ENCODE measurements around the gene STIM2. TPM values are rescaled to one million over a fixed set of nuclear protein-coding genes. Genes with fewer than 3 reads are reported as not detected.
"Not testable (repeated sequence)": the region's sequence is repeated elsewhere in the genome, so short reads cannot be mapped to it uniquely, and the experiment has no call there.

Gene STIM2
- total RNA-seq, 2 donors from 2014 or later = 20.7 to 30.3 TPM

GRCh38 chr4:26892480-26893150 is 32.0 kb downstream of the STIM2 start:
- Histone ChIP-seq H3K9me3 (no peaks in the 10 kb centered on the region), H3K36me3 (no peaks in the 10 kb centered on the region), H3K9ac (ENCODE audit: low read depth in 2 of 2, low read length in 2 of 2) (no peak overlapping the region), H3K27me3 (no peaks in the 10 kb centered on the region), H3K4me1 (no peaks in the 10 kb centered on the region), H3K27ac (no peak overlapping the region), H3K4me3 (no peak overlapping the region)
- TF ChIP-seq CTCF (IDR thresholded peaks at IDR 0.05) = no peak
- intact Hi-C loops (cut with DNase I) = no loop called here
- no peak for DNase-seq

GRCh38 chr4:26893491-26893890 is 32.9 kb downstream of the STIM2 start:
- no peaks in the 10 kb centered on the region for H3K9me3 ChIP-seq
- no peaks in the 10 kb centered on the region for H3K4me1 ChIP-seq
- no peak for DNase-seq
- no peak overlapping the region for H3K4me3 ChIP-seq
- intact Hi-C loops (cut with DNase I) = no loop called here
- no peak overlapping the region for H3K9ac ChIP-seq (ENCODE audit: low read depth in 2 of 2, low read length in 2 of 2)
- no peak overlapping the region for H3K27ac ChIP-seq
- TF ChIP-seq CTCF (IDR thresholded peaks at IDR 0.05) = no peak
- H3K36me3 ChIP-seq = no peaks in the 10 kb centered on the region
- H3K27me3 ChIP-seq = no peaks in the 10 kb centered on the region

GRCh38 chr4:26894881-26895280 is 34.2 kb downstream of the STIM2 start:
- H3K27me3 ChIP-seq; H3K4me1 ChIP-seq; H3K4me3 ChIP-seq; H3K27ac ChIP-seq; H3K9me3 ChIP-seq; H3K36me3 ChIP-seq; H3K9ac ChIP-seq (ENCODE audit: low read depth in 2 of 2, low read length in 2 of 2); intact Hi-C loops (cut with DNase I); DNase-seq: not testable (repeated sequence)

GRCh38 chr4:26896636-26897035 is 36.0 kb downstream of the STIM2 start:
- intact Hi-C loops (cut with DNase I) = no loop called here
- no peak overlapping the region for H3K4me3 ChIP-seq
- H3K4me1 ChIP-seq = no peaks in the 10 kb centered on the region
- TF ChIP-seq CTCF (IDR thresholded peaks at IDR 0.05) = no peak
- H3K9me3 ChIP-seq = no peaks in the 10 kb centered on the region
- H3K9ac ChIP-seq (ENCODE audit: low read depth in 2 of 2, low read length in 2 of 2) = no peak overlapping the region
- DNase-seq = no peak
- no peak overlapping the region for H3K27ac ChIP-seq
- no peaks in the 10 kb centered on the region for H3K27me3 ChIP-seq
- H3K36me3 ChIP-seq = no peaks in the 10 kb centered on the region

- Histone ChIP-seq H3K9ac (ENCODE audit: low read depth in 2 of 2, low read length in 2 of 2) (no peak overlapping the region), H3K4me3 (no peak overlapping the region), H3K27me3 (no peaks in the 10 kb centered on the region), H3K4me1 (no peaks in the 10 kb centered on the region), H3K27ac (no peak overlapping the region), H3K36me3 (no peaks in the 10 kb centered on the region), H3K9me3 (no peaks in the 10 kb centered on the region)
- no peak for DNase-seq
- TF ChIP-seq CTCF (IDR thresholded peaks at IDR 0.05) = no peak
- intact Hi-C loops (cut with DNase I) = no loop called here
Measured at GRCh38 chr4:26899991-26900390, 39.4 kb downstream of the STIM2 start.

GRCh38 chr4:26900765-26901164 is 40.1 kb downstream of the STIM2 start:
- H3K36me3 ChIP-seq = no peaks in the 10 kb centered on the region
- H3K27ac ChIP-seq = no peak overlapping the region
- H3K27me3 ChIP-seq = no peaks in the 10 kb centered on the region
- H3K4me1 ChIP-seq = no peaks in the 10 kb centered on the region
- no peak overlapping the region for H3K9ac ChIP-seq (ENCODE audit: low read depth in 2 of 2, low read length in 2 of 2)
- DNase-seq = no peak
- intact Hi-C loops (cut with DNase I) = no loop called here
- no peaks in the 10 kb centered on the region for H3K9me3 ChIP-seq
- no peak for TF ChIP-seq CTCF (IDR thresholded peaks at IDR 0.05)
- no peak overlapping the region for H3K4me3 ChIP-seq

All from colonic mucosa (tissue), 4 donors.